ES-I3 (cell line): ENCODE measurements around the gene ACCS.

Experiments
- H3K36me3 ChIP-seq: 2 replicates; pipeline ENCODE4 v1.6.1; 2013; ENCODE audit warnings: mild to moderate bottlenecking, low read length, control low read depth, moderate library complexity; ENCODE audit not compliant: insufficient read depth
- H3K4me1 ChIP-seq: 2 replicates; pipeline ENCODE4 v1.6.1; 2013; ENCODE audit warnings: mild to moderate bottlenecking, control low read depth, low read length; ENCODE audit not compliant: insufficient read depth
- H3K9ac ChIP-seq: 2 replicates; pipeline ENCODE4 v1.6.1; 2013; ENCODE audit warnings: low read depth, mild to moderate bottlenecking, low read length, moderate library complexity
- H3K9me3 ChIP-seq: 2 replicates; pipeline ENCODE4 v1.6.1; 2013; ENCODE audit warnings: mild to moderate bottlenecking, low read length, moderate library complexity; ENCODE audit not compliant: control insufficient read depth, insufficient read depth

The ACCS gene

DNA sequence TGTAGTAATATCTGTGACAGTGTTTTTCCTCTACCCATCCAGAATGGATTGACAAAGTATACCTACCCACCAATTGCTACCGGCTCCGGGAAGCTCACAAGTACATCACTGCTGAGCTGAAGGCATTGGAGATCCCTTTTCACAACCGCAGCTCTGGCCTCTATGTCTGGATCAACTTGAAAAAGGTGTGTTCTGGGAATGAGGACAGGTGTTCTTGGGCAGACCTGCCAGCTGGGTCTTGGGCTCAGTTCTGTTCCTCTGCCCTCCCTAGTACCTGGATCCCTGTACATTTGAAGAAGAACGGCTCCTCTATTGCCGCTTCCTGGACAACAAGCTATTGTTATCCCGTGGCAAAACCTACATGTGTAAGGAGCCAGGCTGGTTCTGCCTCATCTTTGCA, 7.8 kb upstream of the ACCS start:
- H3K9ac ChIP-seq, result no peak overlapping the region
- H3K36me3 ChIP-seq, result no peaks in the 10 kb centered on the region
- H3K9me3 ChIP-seq, result no peaks in the 10 kb centered on the region
- H3K4me1 ChIP-seq, result no peaks in the 10 kb centered on the region

DNA sequence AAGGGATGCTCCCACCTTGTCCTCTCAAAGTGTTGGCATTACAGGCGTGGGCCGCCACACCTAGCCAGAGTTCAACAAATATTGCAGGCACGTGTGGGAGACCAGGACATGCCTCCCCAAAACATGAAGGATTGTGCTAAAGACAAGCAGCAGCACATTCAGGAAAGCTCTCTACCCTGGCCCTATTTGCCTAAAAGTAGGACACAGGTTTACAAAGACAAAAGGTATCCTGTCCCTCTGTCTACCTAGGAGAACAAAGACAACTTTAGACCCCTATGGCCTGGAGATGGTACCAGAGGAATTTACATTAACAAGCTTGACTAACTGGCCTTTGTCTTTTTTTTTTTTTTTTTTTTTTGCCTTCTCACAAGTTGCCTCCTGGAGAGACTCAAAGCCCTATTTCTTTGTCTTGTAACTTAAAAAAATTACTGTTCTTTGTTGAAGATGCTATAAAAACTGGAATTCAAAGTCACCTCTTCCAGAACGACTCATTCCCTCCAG, 859 bp upstream of the ACCS start:
- H3K9ac ChIP-seq, result peak overlapping the region; percentile 65
- H3K4me1 ChIP-seq, result peaks cover 5% of the 10 kb centered on the region; the same call in 1 of the 2 replicates
- no peaks in the 10 kb centered on the region for H3K9me3 ChIP-seq
- no peaks in the 10 kb centered on the region for H3K36me3 ChIP-seq

GRCh38 chr11:44066732-44067141, 667 bp downstream of the ACCS start:
- no peaks in the 10 kb centered on the region for H3K36me3 ChIP-seq
- no peaks in the 10 kb centered on the region for H3K9me3 ChIP-seq
- peak overlapping the region; percentile 65 for H3K9ac ChIP-seq
- peaks cover 5% of the 10 kb centered on the region; the same call in 1 of the 2 replicates for H3K4me1 ChIP-seq

DNA sequence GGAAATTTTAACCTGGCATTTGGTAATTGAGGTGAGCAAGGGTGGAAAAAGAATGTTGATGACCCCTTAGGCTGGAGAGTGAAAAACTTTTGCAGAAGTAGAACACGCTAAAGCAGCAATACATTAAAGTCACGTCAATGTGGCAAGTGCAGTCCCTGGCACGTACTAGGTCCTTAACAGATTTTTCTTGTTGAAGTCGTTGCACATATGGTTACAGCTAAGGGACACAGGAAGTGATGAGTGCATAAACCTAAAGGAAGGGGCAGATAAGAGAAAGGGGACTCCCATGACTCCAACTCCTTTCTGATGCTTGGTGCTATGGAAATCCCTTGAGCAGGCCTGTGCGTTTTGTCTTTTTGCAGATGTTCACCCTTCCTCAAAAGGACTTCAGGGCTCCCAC, 1.2 kb downstream of the ACCS start:
- Histone ChIP-seq H3K36me3 (no peaks in the 10 kb centered on the region), H3K9ac (no peak overlapping the region), H3K4me1 (peaks cover 5% of the 10 kb centered on the region; the same call in 1 of the 2 replicates), H3K9me3 (no peaks in the 10 kb centered on the region)

DNA sequence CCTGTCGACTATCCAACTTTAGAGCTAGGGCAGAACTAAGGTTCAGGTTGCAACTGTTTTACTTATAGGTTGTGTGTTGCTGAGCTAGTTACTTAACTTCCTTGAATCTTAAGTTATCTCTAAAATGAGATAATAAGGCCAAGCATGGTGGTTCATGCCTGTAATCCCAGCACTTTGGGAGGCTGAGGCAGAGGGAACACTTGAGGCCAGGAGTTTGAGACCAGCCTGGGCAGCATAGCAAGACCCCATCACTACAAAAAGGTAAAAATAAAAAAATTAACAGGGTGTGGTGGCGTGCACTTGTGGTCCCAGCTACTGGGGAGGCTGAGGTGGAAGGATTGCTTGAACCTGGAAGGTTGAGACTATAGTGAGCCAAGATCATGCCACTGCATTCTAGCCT, 2.1 kb downstream of the ACCS start:
- Histone ChIP-seq H3K36me3 (no peaks in the 10 kb centered on the region), H3K9ac (no peak overlapping the region), H3K9me3 (no peaks in the 10 kb centered on the region), H3K4me1 (peaks cover 5% of the 10 kb centered on the region; the same call in 1 of the 2 replicates)

- Histone ChIP-seq H3K9me3 (no peaks in the 10 kb centered on the region), H3K9ac (no peak overlapping the region), H3K36me3 (no peaks in the 10 kb centered on the region), H3K4me1 (no peaks in the 10 kb centered on the region)
These were observed 5.1 kb downstream of the ACCS start for GRCh38 chr11:44071157-44071556.

DNA sequence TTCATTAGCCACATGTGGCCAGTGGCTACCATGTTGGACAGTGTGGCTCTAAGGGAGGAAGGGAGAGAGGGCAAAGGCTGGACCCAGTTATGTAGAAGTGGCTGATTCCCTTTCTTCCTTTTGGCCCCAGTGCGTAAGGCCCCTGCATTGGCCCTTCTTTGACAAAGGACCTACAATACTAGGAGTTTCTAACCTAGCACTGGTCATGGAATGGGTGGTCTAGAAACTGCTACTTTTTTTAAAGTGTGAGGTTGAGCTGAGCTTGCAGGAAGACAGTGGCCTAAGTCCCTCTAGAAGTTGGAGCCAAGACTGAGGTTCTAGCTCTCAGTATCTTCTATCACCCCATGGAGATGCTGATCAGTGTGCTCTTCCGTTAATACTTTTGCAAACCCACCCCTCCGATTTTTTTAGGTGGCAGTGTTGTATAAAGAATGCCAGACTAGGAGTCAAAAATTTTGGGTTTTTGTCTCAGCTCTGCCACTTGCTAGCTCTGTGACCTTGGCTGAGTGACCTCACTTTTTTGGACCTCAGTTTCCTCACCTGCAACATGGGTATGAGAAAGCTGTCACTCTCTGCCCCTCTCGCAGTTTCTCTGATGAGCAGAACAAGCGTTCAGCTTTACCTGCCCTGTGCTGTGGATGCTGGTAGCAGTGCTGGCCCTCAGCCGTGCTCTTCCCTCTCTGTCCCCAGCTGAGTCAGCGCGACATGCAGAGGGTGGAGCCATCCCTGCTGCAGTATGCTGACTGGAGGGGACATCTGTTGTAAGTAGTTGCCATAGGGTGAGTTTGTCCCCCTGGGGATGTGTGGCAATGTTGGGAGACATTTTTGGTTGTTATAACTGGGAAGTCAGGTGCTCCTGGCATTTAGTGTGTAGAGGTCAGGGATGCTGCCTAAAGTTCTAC, 6.9 kb downstream of the ACCS start:
- no peaks in the 10 kb centered on the region for H3K4me1 ChIP-seq
- no peaks in the 10 kb centered on the region; the same call in 1 of the 2 replicates for H3K36me3 ChIP-seq
- H3K9me3 ChIP-seq, result no peaks in the 10 kb centered on the region
- H3K9ac ChIP-seq, result no peak overlapping the region

- Histone ChIP-seq H3K9me3 (no peaks in the 10 kb centered on the region), H3K4me1 (no peaks in the 10 kb centered on the region), H3K9ac (no peak overlapping the region), H3K36me3 (no peaks in the 10 kb centered on the region; the same call in 1 of the 2 replicates)
These were observed 12.7 kb downstream of the ACCS start for GRCh38 chr11:44078794-44079193.

DNA sequence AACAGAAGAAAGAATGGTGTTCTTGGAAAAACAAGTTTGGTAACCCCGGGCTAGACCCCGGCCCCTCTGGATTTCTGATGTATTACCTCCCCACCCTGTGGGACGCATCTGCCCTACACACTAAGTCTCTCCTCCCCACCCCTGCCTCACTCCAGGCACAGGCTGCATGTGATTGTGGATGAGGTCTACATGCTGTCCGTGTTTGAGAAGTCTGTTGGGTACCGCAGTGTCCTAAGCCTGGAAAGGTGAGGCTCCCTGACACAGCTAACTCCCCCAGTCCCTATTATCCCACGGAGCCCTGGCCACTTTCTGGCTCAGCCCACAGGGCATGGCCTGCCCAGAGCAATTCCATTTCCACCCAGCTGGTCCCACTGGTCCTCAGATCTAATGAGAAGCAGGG, 13.3 kb downstream of the ACCS start:
- no peaks in the 10 kb centered on the region; the same call in 1 of the 2 replicates for H3K36me3 ChIP-seq
- no peaks in the 10 kb centered on the region for H3K9me3 ChIP-seq
- H3K9ac ChIP-seq, result no peak overlapping the region
- no peaks in the 10 kb centered on the region for H3K4me1 ChIP-seq

DNA sequence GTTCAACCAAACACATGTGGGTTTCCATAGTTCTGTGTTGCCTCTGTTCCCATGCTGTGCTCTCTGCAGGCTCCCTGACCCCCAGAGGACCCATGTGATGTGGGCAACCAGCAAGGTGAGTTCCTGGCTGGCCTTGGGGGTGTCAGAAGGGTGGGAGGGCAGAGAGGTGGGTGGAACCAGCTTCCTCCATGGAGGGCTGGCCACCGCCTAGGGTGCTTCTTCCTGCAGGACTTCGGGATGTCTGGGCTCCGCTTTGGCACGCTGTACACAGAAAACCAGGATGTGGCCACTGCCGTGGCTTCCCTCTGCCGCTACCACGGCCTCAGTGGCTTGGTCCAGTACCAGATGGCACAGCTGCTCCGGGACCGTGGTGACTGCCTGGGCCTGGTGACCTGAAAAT, 14.9 kb downstream of the ACCS start:
- Histone ChIP-seq H3K9ac (no peak overlapping the region), H3K36me3 (no peaks in the 10 kb centered on the region; the same call in 1 of the 2 replicates), H3K9me3 (no peaks in the 10 kb centered on the region; the same call in 1 of the 2 replicates)

GRCh38 chr11:44082645-44083044, 16.6 kb downstream of the ACCS start:
- H3K9me3 ChIP-seq, result peaks cover 2% of the 10 kb centered on the region
- H3K9ac ChIP-seq, result no peak overlapping the region
- H3K36me3 ChIP-seq, result no peaks in the 10 kb centered on the region; the same call in 1 of the 2 replicates
- H3K4me1 ChIP-seq, result no peaks in the 10 kb centered on the region

More for the DNA sequence above, 14.9 kb downstream of the ACCS start:
- no peaks in the 10 kb centered on the region for H3K4me1 ChIP-seq

- peaks cover 2% of the 10 kb centered on the region for H3K9me3 ChIP-seq
- H3K4me1 ChIP-seq, result no peaks in the 10 kb centered on the region
- no peak overlapping the region for H3K9ac ChIP-seq
- H3K36me3 ChIP-seq, result no peaks in the 10 kb centered on the region; the same call in 1 of the 2 replicates
These were observed 17.4 kb downstream of the ACCS start for GRCh38 chr11:44083433-44083832.

DNA sequence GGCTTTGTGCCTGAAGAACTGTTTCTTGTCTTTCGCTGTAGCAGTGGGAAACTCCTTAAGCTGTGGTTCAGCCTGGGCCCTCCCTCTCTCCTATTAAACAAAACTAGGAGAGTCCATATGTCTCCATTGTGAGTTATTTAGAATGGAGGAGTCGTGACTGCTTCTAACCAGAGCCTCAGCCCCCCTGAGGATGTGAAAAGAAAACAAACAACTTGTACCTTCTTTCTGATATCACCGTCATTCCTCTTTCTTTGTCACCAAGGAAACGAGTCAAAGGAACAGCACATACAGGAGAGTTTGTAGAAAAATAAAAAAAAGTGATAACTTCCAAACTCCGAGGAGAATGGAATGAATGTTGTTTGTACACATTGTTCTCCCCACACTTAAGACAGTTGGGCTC, 17.8 kb downstream of the ACCS start:
- Histone ChIP-seq H3K9ac (no peak overlapping the region), H3K36me3 (no peaks in the 10 kb centered on the region; the same call in 1 of the 2 replicates), H3K4me1 (no peaks in the 10 kb centered on the region), H3K9me3 (peaks cover 2% of the 10 kb centered on the region)

DNA sequence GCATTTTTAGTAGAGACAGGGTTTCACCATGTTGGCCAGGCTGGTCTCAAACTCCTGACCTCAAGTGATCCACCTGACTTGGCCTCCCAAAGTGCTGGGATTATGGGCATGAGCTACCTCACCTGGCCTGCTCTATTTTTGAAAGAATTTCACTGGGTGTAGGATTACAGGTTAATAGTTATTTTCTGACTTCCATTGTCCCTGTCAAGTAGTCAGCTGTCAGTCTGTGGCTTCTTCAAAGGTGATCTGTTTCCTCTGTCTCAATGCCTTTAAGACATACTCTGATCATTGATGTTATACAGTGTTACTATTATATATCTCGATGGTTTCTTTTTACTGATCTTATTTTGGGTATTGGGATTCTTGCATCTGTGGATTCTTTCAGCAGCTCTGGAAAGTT, 19.3 kb downstream of the ACCS start:
- Histone ChIP-seq H3K36me3 (no peaks in the 10 kb centered on the region; the same call in 1 of the 2 replicates), H3K9ac (no peak overlapping the region), H3K4me1 (no peaks in the 10 kb centered on the region), H3K9me3 (peaks cover 2% of the 10 kb centered on the region)

GRCh38 chr11:44088377-44088776, 22.3 kb downstream of the ACCS start:
- Histone ChIP-seq H3K4me1 (no peaks in the 10 kb centered on the region), H3K36me3 (no peaks in the 10 kb centered on the region; the same call in 1 of the 2 replicates), H3K9ac (no peak overlapping the region), H3K9me3 (peaks cover 2% of the 10 kb centered on the region)
